GM12865 (cell line): ENCODE measurements around the gene ERGIC1.

Source experiments
- DNase-seq: peaks from one replicate; pipeline ENCODE4 v3.0.0; 2010; ENCODE audit warnings: low read depth
- H3K4me3 ChIP-seq: 2 replicates; pipeline ENCODE4 v1.5.1; 2011; ENCODE audit warnings: mild to moderate bottlenecking, low read depth, low read length, control low read depth
- CTCF ChIP-seq: IDR thresholded peaks from 2 replicates; pipeline ENCODE4 v1.5.1; 2011; ENCODE audit warnings: low read length, control low read depth, low read depth, inconsistent platforms; ENCODE audit not compliant: insufficient read depth; ENCODE audit errors: missing control alignments

ERGIC1 gene

GRCh38 chr5:172897481-172898217 lies 63.6 kb downstream of the ERGIC1 start:
- TF ChIP-seq CTCF, result no peak
- no peak for DNase-seq
- H3K4me3 ChIP-seq, result no peak overlapping the region

GRCh38 chr5:172898218-172898842 lies 64.3 kb downstream of the ERGIC1 start:
- no peak overlapping the region for H3K4me3 ChIP-seq
- DNase-seq, result no peak
- TF ChIP-seq CTCF, result no peak

DNA sequence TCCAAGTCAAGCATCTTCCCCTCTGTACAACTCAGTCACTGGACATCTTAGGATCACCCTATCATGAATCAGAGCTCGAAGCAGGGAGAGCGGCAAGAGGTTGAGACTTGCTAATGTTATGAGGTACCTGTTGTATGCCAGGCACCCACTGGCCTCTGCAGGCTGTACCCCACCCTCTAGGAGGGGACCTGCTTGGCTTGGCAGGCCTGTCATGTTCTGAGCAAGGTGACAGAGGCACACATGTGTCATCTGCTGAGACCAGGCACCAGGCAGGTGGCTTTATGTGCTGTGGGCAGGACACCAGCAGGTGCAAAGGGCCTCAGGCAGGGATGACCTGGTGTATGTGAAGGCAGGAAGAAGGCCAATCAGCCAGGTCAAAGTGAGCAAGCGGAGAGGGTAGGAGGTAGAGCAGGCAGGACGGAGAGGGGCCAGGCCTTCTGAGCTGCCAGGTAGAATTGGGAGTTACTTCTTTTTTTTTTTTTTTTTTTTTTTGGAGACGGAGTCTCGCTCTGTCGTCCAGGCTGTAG lies 64.9 kb downstream of the ERGIC1 start:
- TF ChIP-seq CTCF, result no peak

GRCh38 chr5:172899436-172899835 lies 65.4 kb downstream of the ERGIC1 start:
- no peak for TF ChIP-seq CTCF
- DNase-seq, result no peak
- H3K4me3 ChIP-seq, result no peak overlapping the region

More for the DNA sequence above, 64.9 kb downstream of the ERGIC1 start:
- no peak overlapping the region for H3K4me3 ChIP-seq
- no peak for DNase-seq

GRCh38 chr5:172901012-172901780 lies 67.1 kb downstream of the ERGIC1 start:
- DNase-seq, result no peak
- no peak overlapping the region for H3K4me3 ChIP-seq
- no peak for TF ChIP-seq CTCF

DNA sequence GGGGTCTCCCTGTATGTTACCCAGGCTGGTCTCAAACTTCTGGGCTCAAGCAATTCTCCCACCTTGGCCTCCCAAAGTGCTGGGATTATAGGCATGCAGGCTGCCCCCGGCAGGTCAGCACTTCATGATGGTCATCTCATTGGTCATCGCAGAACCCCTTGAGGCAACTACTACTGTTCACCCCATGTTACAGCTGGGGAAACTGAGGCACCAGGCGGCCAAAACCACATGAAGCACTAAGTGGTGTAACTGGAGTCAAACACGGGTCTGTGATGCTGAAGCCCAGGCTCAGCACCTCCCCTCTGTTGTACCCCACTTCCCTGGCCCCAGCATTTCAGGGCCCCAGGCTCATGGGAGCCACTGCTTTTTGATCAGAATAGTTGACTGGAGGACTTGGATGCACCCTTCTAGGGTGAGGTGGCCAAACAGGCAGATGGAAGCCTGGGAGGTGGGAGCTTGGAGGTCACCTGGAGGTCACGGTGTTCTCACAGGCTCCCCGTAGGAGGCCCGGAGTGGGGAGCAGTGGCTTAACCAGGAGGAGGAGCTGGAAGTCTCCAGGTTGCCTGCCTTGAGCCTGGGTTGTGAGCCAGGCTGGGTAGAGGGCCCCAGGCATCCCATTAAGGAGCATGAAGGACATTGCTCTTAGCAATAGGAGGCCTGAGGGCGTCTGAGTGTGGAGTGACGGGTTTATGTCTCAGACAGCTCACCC lies 67.9 kb downstream of the ERGIC1 start:
- DNase-seq, result no peak
- H3K4me3 ChIP-seq, result no peak overlapping the region
- no peak for TF ChIP-seq CTCF
